ENCODE data around the gene TSSK2.

The TSSK2 gene

GRCh38 chr22:19166421-19166820 is 35.3 kb downstream of the TSSK2 start:
- no peak overlapping the region for H3K4me3 Mint-ChIP-seq
- no peaks in the 10 kb centered on the region for H3K9me3 Mint-ChIP-seq
- ATAC-seq (replicated peaks) (no peak), DNase-seq (no peak)
- H3K27ac Mint-ChIP-seq: no peak overlapping the region
- H3K36me3 Mint-ChIP-seq (ENCODE audit: insufficient read depth): peaks cover 12% of the 10 kb centered on the region
- H3K27me3 Mint-ChIP-seq: peaks cover 38 to 71% of the 10 kb centered on the region in 2 donors
- H3K4me1 Mint-ChIP-seq (ENCODE audit: low read depth in 2 of 2): peaks cover 5 to 17% of the 10 kb centered on the region in 2 donors

- Mint-ChIP-seq H3K27me3 (peaks cover 38 to 67% of the 10 kb centered on the region in 2 donors), H3K4me3 (no peak overlapping the region), H3K27ac (no peak overlapping the region), H3K36me3 (ENCODE audit: insufficient read depth) (peaks cover 20% of the 10 kb centered on the region), H3K4me1 (ENCODE audit: low read depth in 2 of 2) (peaks cover 10 to 21% of the 10 kb centered on the region in 2 donors), H3K9me3 (no peaks in the 10 kb centered on the region)
- DNase-seq (no peak), ATAC-seq (replicated peaks) (no peak)
These were observed 36.2 kb downstream of the TSSK2 start for GRCh38 chr22:19167106-19167869.

GRCh38 chr22:19168088-19168890 is 37.2 kb downstream of the TSSK2 start:
- Mint-ChIP-seq H3K9me3 (no peaks in the 10 kb centered on the region), H3K4me1 (ENCODE audit: low read depth in 2 of 2) (peaks cover 20 to 30% of the 10 kb centered on the region in 2 donors), H3K36me3 (ENCODE audit: insufficient read depth) (peaks cover 20% of the 10 kb centered on the region), H3K4me3 (no peak overlapping the region), H3K27me3 (peaks cover 38 to 60% of the 10 kb centered on the region in 2 donors), H3K27ac (no peak overlapping the region)
- no peak for DNase-seq
- ATAC-seq (replicated peaks): no peak

- Mint-ChIP-seq H3K4me1 (ENCODE audit: low read depth in 2 of 2) (peaks cover 23 to 34% of the 10 kb centered on the region in 2 donors), H3K27ac (no peak overlapping the region), H3K4me3 (peak overlapping the region; percentile 20 to 92), H3K27me3 (peaks cover 33 to 53% of the 10 kb centered on the region in 2 donors), H3K9me3 (no peaks in the 10 kb centered on the region), H3K36me3 (ENCODE audit: insufficient read depth) (peaks cover 22% of the 10 kb centered on the region)
- ATAC-seq (replicated peaks) (no peak), DNase-seq (no peak)
These were observed 38.2 kb downstream of the TSSK2 start for GRCh38 chr22:19169002-19169946.

- Mint-ChIP-seq H3K27me3 (peaks cover 33 to 47% of the 10 kb centered on the region in 2 donors), H3K36me3 (ENCODE audit: insufficient read depth) (peaks cover 22% of the 10 kb centered on the region), H3K27ac (peak overlapping the region in 1 of 2 donors; percentile 91), H3K4me3 (peak overlapping the region; percentile 92 to 96), H3K9me3 (no peaks in the 10 kb centered on the region), H3K4me1 (ENCODE audit: low read depth in 2 of 2) (peaks cover 23 to 34% of the 10 kb centered on the region in 2 donors)
- ATAC-seq (replicated peaks) (no peak), DNase-seq (no peak)
These were observed 38.8 kb downstream of the TSSK2 start for GRCh38 chr22:19169947-19170318.

- ATAC-seq (replicated peaks) (no peak), DNase-seq (no peak)
- Mint-ChIP-seq H3K4me1 (ENCODE audit: low read depth in 2 of 2) (peaks cover 29 to 35% of the 10 kb centered on the region in 2 donors), H3K36me3 (ENCODE audit: insufficient read depth) (peaks cover 26% of the 10 kb centered on the region), H3K27me3 (peaks cover 22 to 33% of the 10 kb centered on the region in 2 donors), H3K27ac (peak overlapping the region; percentile 91 to 93), H3K9me3 (no peaks in the 10 kb centered on the region), H3K4me3 (peak overlapping the region; percentile 92 to 96)
These were observed 41.3 kb downstream of the TSSK2 start for GRCh38 chr22:19172213-19173046.

- peak overlapping the region; percentile 58 to 96 for H3K4me3 Mint-ChIP-seq
- DNase-seq: no peak
- peak overlapping the region; percentile 91 to 93 for H3K27ac Mint-ChIP-seq
- H3K36me3 Mint-ChIP-seq (ENCODE audit: insufficient read depth): peaks cover 26% of the 10 kb centered on the region
- peaks cover 14 to 24% of the 10 kb centered on the region in 2 donors for H3K27me3 Mint-ChIP-seq
- H3K9me3 Mint-ChIP-seq: no peaks in the 10 kb centered on the region
- ATAC-seq (replicated peaks): no peak
- H3K4me1 Mint-ChIP-seq (ENCODE audit: low read depth in 2 of 2): peaks cover 29 to 35% of the 10 kb centered on the region in 2 donors
These were observed 42.2 kb downstream of the TSSK2 start for GRCh38 chr22:19173047-19174035.

GRCh38 chr22:19174106-19175025 is 43.3 kb downstream of the TSSK2 start:
- Mint-ChIP-seq H3K4me3 (peak overlapping the region in 1 of 2 donors; percentile 37), H3K9me3 (no peaks in the 10 kb centered on the region), H3K27ac (peak overlapping the region in 1 of 2 donors; percentile 75), H3K36me3 (ENCODE audit: insufficient read depth) (peaks cover 23% of the 10 kb centered on the region), H3K27me3 (peaks cover 4 to 13% of the 10 kb centered on the region in 2 donors), H3K4me1 (ENCODE audit: low read depth in 2 of 2) (peaks cover 32 to 33% of the 10 kb centered on the region in 2 donors)
- DNase-seq (no peak), ATAC-seq (replicated peaks) (no peak)

- H3K4me3 Mint-ChIP-seq: no peak overlapping the region
- peaks cover 32 to 37% of the 10 kb centered on the region in 2 donors for H3K4me1 Mint-ChIP-seq (ENCODE audit: low read depth in 2 of 2)
- H3K27ac Mint-ChIP-seq: no peak overlapping the region
- no peak for DNase-seq
- peaks cover 0 to 6% of the 10 kb centered on the region in 2 donors for H3K27me3 Mint-ChIP-seq
- peaks cover 18% of the 10 kb centered on the region for H3K36me3 Mint-ChIP-seq (ENCODE audit: insufficient read depth)
- no peaks in the 10 kb centered on the region for H3K9me3 Mint-ChIP-seq
- ATAC-seq (replicated peaks): no peak
These were observed 44.0 kb downstream of the TSSK2 start for GRCh38 chr22:19175026-19175601.

GRCh38 chr22:19175602-19176174 is 44.6 kb downstream of the TSSK2 start:
- ATAC-seq (replicated peaks): no peak
- peaks cover 27 to 36% of the 10 kb centered on the region in 2 donors for H3K4me1 Mint-ChIP-seq (ENCODE audit: low read depth in 2 of 2)
- no peaks in the 10 kb centered on the region for H3K9me3 Mint-ChIP-seq
- H3K36me3 Mint-ChIP-seq (ENCODE audit: insufficient read depth): peaks cover 18% of the 10 kb centered on the region
- peak overlapping the region in 1 of 2 donors; percentile 60 for H3K27ac Mint-ChIP-seq
- H3K27me3 Mint-ChIP-seq: peaks cover 0 to under 1% of the 10 kb centered on the region in 2 donors
- DNase-seq: no peak
- peak overlapping the region; percentile 41 to 68 for H3K4me3 Mint-ChIP-seq
